ENCODE results near the gene USP31.

GRCh38 chr16:23015580-23015979, 133.7 kb downstream of the USP31 start:
- TF ChIP-seq ZNF70 (CRISPR knock-in tag; IDR thresholded peaks at IDR 0.05), result no peak
- TF ChIP-seq ZNF8 (CRISPR knock-in tag; IDR thresholded peaks at IDR 0.05), result no peak
- no peak for TF ChIP-seq ZFP3 (CRISPR knock-in tag; IDR thresholded peaks at IDR 0.05)
- no peak for TF ChIP-seq CREB5 (CRISPR knock-in tag; IDR thresholded peaks at IDR 0.05; ENCODE audit: low read depth)
- no peak for TF ChIP-seq SNAI2 (CRISPR knock-in tag; IDR thresholded peaks at IDR 0.05)

All from SK-N-SH treated with all-trans-retinoic acid at 6 μM for 48 hours (cell line).